Measurements from ENCODE around the gene RABGAP1L. TPM values are rescaled to one million over a fixed set of nuclear protein-coding genes. Genes with fewer than 3 reads are reported as not detected.

RABGAP1L gene
- total RNA-seq = 29.4 and 32.5 TPM in 2 replicates

GRCh38 chr1:174159252-174160108, at the start of gene RABGAP1L:
TSS of gene RABGAP1L (plus strand) at chr1:174159520.

DNA sequence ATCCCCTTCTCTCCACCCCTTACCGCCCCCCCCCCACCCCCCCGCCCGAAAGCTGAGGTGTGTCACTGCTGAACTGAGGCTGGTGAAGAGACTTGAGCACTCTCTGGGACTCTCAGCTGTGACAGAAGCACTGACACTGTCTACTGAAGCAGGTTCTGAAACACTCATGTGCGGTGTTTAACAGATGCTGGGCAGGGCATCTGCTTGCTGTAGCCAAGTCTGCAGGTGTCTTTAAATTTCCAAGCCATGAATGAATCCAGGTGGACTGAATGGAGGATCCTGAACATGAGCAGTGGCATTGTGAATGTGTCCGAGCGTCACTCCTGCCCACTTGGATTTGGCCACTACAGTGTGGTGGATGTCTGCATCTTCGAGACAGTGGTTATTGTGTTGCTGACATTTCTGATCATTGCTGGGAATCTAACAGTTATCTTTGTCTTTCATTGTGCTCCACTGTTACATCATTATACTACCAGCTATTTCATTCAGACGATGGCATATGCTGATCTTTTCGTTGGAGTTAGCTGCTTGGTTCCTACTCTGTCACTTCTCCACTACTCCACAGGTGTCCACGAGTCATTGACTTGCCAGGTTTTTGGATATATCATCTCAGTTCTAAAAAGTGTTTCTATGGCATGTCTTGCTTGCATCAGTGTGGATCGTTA, 288.7 kb downstream of the RABGAP1L start, which contains the start of gene GPR52:
TSS of gene GPR52 (plus strand) at position 99 of the 665 bp plus-strand sequence. CDS start at position 247, 148 bp downstream.

GRCh38 chr1:174999936-175000696, 840.8 kb downstream of the RABGAP1L start, which contains the start of gene CACYBP:
TSS of gene CACYBP (plus strand) at chr1:174999947. CDS start at chr1:175000181, 234 bp downstream.

DNA sequence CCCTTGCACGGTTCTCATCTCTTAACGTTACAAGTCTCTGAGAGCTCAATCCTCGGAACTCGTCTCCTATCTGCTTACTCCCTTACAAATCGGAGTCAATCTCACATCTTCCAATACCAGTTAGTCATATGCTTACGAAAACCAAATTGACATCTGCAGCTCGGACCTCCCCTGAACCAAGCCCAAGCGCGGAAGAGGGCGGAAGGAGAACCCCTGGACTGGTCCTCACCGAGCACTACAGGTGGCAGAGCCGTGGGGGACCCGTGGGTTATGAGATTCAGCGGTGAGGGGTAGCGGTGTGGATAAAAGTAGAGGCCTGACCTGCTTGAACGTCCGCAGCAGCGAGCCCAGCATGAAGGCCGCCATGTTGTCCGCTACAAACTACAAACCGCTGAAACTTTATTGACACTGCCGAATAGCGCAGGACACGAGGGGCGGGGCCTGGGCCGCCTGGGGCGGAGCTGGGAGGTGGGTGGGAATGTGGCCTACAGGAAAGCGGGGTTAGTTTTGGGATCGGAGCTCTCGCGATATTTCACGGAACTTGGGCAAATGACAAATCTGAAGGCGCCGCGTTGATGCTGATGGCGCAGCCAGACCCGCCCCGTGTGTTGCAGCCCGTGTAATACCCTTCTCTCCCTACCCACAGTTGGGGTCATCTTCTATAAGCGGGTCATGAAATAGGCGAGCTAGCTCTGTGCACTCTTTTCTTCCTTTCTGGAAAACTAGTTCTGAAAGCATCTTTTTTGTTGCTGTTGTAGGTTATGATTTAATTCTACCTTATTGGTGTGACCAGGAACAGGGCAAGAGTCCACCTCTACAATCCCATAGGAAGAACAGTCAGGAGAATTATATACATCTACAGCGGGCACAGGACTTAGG, 864.0 kb downstream of the RABGAP1L start, which contains the start of gene MRPS14:
TSS of gene MRPS14 (minus strand) at position 383 of the 879 bp plus-strand sequence. CDS start at position 366, 17 bp downstream.

Small RNA genes lying within 50 kb of the gene (small RNA-seq; reads per million reads assigned to genes)
- gene BANF1P4 = 0.08 reads per million
- not detected for gene RF00019
- not detected for gene RNU6-307P

Other genes with a start within 250 kb of the RABGAP1L start
- gene SERPINC1, start 242.2 kb upstream of the RABGAP1L start, total RNA-seq = not detected in 2 replicates
- gene RC3H1, start 137.2 kb upstream of the RABGAP1L start, total RNA-seq = 18.0 and 26.0 TPM in 2 replicates

Data from subcutaneous preadipocyte (primary cell).